Activated gamma-delta T cell treated with Interleukin-2 at 50 U/mL for 16 hours (primary cell): ENCODE measurements around the gene WDR86.

ENCODE experiments used
- DNase-seq: peaks from one replicate; pipeline ENCODE4 v3.0.0-alpha.2; 2020

The WDR86 gene

GRCh38 chr7:151345576-151346469, 64.0 kb downstream of the WDR86 start:
- DNase-seq = no peak

- DNase-seq = no peak
These were observed 66.3 kb downstream of the WDR86 start for GRCh38 chr7:151343516-151343915.

DNA sequence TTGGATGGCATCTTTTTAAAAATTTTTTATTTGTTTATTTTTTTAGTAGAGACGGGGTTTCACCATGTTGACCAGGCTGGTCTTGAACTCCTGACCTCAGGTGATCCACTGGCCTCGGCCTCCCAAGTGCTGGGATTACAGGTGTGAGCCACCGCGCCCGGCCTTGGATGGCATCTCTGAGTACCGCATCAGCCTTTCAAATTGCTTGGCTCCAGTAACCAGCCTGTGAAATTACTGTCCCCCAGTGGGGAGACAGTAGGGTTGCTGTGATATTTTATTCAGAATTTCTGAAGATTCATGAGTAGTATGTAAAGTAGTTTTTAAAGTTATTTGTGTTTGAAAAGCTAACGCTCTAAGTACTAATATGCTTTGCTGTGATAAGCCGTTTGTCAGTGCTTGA, 67.0 kb downstream of the WDR86 start:
- no peak for DNase-seq

GRCh38 chr7:151342102-151342646, 67.7 kb downstream of the WDR86 start:
- no peak for DNase-seq

- DNase-seq = peak; percentile 91
These were observed 68.3 kb downstream of the WDR86 start, which contains the start of gene NUB1 for GRCh38 chr7:151341357-151342101. Gene NUB1, plus strand, starts transcription at chr7:151341812. Its CDS starts 3,538 bp downstream, at chr7:151345350.

GRCh38 chr7:151340794-151341356, 69.0 kb downstream of the WDR86 start:
- DNase-seq = no peak

- no peak for DNase-seq
These were observed 70.0 kb downstream of the WDR86 start for GRCh38 chr7:151339651-151340382.

DNA sequence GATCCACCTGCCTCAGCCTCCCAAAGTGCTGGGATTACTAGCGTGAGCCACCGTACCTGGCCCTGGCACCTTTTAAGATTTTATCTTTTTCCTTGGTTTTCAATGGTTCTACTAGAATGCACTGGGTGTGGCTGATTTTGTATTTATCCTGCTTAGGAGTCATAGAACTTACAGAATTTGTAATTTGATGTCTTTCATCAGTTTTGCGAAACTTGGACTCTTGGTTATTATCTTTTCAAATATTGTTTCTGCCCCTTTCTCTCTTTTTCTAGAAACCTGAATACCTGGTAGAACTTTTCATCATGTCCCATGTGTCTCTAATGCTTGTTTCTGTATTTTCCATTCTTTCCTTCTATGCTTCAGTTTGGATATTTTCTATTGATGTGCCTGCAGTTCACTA, 71.0 kb downstream of the WDR86 start:
- DNase-seq = no peak

- no peak for DNase-seq
These were observed 72.5 kb downstream of the WDR86 start for GRCh38 chr7:151337346-151337745.

DNA sequence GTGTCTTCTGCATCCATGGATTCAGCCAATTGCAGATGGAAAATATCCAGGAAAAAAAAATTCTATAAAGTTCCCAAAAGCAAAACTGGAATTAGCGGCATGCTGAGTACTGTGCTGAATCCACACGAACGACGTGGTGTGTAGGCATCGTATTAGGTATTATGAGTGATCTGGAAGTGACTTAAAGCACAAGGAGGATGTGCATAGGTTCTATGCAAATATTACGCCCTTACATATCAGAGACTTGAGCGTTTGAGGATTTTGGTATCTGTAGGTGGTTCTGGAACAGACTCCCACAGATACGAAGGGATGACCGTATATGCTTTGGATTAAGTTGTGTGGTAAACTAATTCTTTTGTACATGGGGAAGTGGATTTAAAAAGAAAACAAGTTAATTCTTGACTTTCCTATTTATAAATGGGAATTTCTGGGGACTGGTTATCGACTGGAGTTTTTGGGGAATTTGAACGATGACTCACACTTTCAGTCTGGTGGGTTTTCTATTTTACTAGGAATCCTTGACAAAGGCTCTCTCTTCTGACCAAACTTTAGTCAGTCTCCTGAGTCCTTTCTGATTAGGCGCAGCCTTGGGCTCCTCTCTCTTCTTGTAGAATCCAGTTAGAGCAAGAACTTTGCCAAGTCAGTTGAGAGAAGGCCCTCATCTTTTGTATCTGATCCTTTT, 73.7 kb downstream of the WDR86 start:
- DNase-seq = no peak

- no peak for DNase-seq
These were observed 75.2 kb downstream of the WDR86 start for GRCh38 chr7:151334628-151335027.
